HL-60/S4 treated with retinoic acid at 250 ng/mL for 4 days and 3 days (cell line): ENCODE measurements around the gene RARRES1.

Experiments used
- in situ Hi-C: fragments of 300-500 bp; cut with MboI; formaldehyde crosslinking; loops from 2 replicates; pipeline ENCODE4 v1.7.0; 2022; ENCODE audit warnings: low sequenced_read_pairs

RARRES1 gene

GRCh38 chr3:158731938-158732855 lies at the start of gene RARRES1:
RARRES1 (minus strand) TSS chr3:158732457; CDS start chr3:158732415, 42 bp downstream.
- in situ Hi-C loops, result no loop called here

GRCh38 chr3:158781849-158782248 lies 49.6 kb upstream of the RARRES1 start:
- in situ Hi-C loops, result no loop called here

GRCh38 chr3:158781191-158781590 lies 48.9 kb upstream of the RARRES1 start:
- in situ Hi-C loops, result no loop called here

GRCh38 chr3:158780766-158781165 lies 48.5 kb upstream of the RARRES1 start:
- in situ Hi-C loops, result no loop called here

- in situ Hi-C loops, result no loop called here
Observed at GRCh38 chr3:158777161-158777873, 45.1 kb upstream of the RARRES1 start.

GRCh38 chr3:158776531-158776930 lies 44.3 kb upstream of the RARRES1 start:
- in situ Hi-C loops, result no loop called here

- in situ Hi-C loops, result no loop called here
Observed at GRCh38 chr3:158775426-158776410, 43.5 kb upstream of the RARRES1 start.

GRCh38 chr3:158774965-158775364 lies 42.7 kb upstream of the RARRES1 start:
- in situ Hi-C loops, result no loop called here

GRCh38 chr3:158773845-158774830 lies 41.9 kb upstream of the RARRES1 start:
- in situ Hi-C loops, result no loop called here

- in situ Hi-C loops, result no loop called here
Observed at GRCh38 chr3:158773166-158773565, 40.9 kb upstream of the RARRES1 start.

GRCh38 chr3:158771982-158772381 lies 39.7 kb upstream of the RARRES1 start:
- in situ Hi-C loops, result no loop called here

GRCh38 chr3:158771577-158771976 lies 39.3 kb upstream of the RARRES1 start:
- in situ Hi-C loops, result no loop called here

GRCh38 chr3:158770741-158771350 lies 38.6 kb upstream of the RARRES1 start:
- in situ Hi-C loops, result no loop called here

GRCh38 chr3:158769952-158770740 lies 37.9 kb upstream of the RARRES1 start:
- in situ Hi-C loops, result no loop called here

GRCh38 chr3:158769549-158769948 lies 37.3 kb upstream of the RARRES1 start:
- in situ Hi-C loops, result no loop called here

GRCh38 chr3:158768881-158769543 lies 36.8 kb upstream of the RARRES1 start:
- in situ Hi-C loops, result no loop called here

- in situ Hi-C loops, result no loop called here
Observed at GRCh38 chr3:158768361-158768787, 36.1 kb upstream of the RARRES1 start.

GRCh38 chr3:158766364-158766763 lies 34.1 kb upstream of the RARRES1 start:
- in situ Hi-C loops, result no loop called here
